Measurements from ENCODE around the gene ABTB2. TPM values are rescaled to one million over a fixed set of nuclear protein-coding genes. Genes with fewer than 3 reads are reported as not detected.
A peak's percentile ranks its signal among the peaks of the same experiment; 100 is the strongest.

The ABTB2 gene
- total RNA-seq, 1 donor from 2014 or later: 72.8 TPM

DNA sequence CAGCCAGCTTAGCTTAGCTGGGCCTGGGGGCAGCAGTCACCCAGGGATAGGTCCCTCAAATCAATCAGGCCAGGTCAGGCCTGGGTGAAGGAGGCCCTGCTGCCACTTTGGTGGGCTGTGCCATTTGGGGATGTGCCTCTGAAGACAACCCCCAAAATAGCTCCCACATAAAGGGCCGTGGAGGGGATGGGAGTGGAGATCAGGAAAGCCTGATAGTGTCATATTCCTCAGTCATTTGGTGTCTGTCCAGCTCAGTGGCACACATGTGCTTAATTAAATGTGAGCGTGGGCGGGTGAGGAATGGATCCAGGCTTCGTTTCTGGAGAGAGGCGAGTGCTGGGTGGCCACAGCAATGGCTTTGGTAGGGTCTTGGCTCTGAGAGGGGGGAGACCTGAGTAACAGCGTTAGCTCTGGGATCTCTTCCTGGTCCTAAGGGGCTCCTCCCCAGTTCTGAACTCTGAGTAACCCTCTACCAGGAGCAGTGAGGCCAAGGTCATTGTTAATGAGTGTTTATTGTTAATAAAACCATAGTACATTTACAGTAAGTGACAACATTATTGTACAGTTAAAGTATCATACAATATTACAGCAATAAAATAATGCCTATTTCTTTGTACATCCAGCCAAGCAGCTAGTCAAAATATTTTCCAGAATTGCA lies 207.2 kb downstream of the ABTB2 start:
- Mint-ChIP-seq H3K4me3 (ENCODE audit: unreplicated experiment) (no peak overlapping the region), H3K4me1 (ENCODE audit: unreplicated experiment) (peaks cover 13% of the 10 kb centered on the region), H3K27ac (ENCODE audit: unreplicated experiment) (no peak overlapping the region), H3K9me3 (ENCODE audit: unreplicated experiment) (no peaks in the 10 kb centered on the region), H3K36me3 (ENCODE audit: low read depth, unreplicated experiment) (peaks cover 47% of the 10 kb centered on the region), H3K27me3 (ENCODE audit: unreplicated experiment) (peaks cover 14% of the 10 kb centered on the region)
- DNase-seq (ENCODE audit: low spot score): no peak
- TF ChIP-seq, protein P1, sequence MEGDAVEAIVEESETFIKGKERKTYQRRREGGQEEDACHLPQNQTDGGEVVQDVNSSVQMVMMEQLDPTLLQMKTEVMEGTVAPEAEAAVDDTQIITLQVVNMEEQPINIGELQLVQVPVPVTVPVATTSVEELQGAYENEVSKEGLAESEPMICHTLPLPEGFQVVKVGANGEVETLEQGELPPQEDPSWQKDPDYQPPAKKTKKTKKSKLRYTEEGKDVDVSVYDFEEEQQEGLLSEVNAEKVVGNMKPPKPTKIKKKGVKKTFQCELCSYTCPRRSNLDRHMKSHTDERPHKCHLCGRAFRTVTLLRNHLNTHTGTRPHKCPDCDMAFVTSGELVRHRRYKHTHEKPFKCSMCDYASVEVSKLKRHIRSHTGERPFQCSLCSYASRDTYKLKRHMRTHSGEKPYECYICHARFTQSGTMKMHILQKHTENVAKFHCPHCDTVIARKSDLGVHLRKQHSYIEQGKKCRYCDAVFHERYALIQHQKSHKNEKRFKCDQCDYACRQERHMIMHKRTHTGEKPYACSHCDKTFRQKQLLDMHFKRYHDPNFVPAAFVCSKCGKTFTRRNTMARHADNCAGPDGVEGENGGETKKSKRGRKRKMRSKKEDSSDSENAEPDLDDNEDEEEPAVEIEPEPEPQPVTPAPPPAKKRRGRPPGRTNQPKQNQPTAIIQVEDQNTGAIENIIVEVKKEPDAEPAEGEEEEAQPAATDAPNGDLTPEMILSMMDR (IDR thresholded peaks at IDR 0.05; ENCODE audit: unreplicated experiment): no peak

DNA sequence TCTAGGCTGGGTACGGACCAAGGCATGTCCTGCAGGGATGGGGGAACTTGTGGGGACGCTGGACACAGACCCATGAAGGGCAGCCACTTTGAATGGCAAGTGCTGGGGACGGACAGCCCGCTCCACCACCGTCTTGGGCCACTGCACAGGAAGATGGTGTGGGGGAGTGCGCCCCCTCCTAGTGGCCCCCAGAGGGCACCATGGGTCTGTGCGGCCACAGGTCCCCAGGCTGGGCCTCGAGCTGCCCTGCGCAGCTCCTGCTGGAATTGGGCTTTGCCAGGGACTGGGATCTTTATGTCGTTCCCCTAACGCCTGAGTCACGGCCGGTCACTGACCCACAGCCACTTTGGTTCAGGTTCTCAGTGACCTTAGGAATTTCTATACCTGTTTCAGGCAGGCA lies 208.0 kb downstream of the ABTB2 start:
- Mint-ChIP-seq H3K4me3 (ENCODE audit: unreplicated experiment) (no peak overlapping the region), H3K27me3 (ENCODE audit: unreplicated experiment) (peaks cover 15% of the 10 kb centered on the region), H3K27ac (ENCODE audit: unreplicated experiment) (no peak overlapping the region), H3K9me3 (ENCODE audit: unreplicated experiment) (no peaks in the 10 kb centered on the region), H3K4me1 (ENCODE audit: unreplicated experiment) (peaks cover 13% of the 10 kb centered on the region), H3K36me3 (ENCODE audit: low read depth, unreplicated experiment) (peaks cover 51% of the 10 kb centered on the region)
- TF ChIP-seq, protein P1 (IDR thresholded peaks at IDR 0.05; ENCODE audit: unreplicated experiment): no peak
- peak; percentile 20 for DNase-seq (ENCODE audit: low spot score)

DNA sequence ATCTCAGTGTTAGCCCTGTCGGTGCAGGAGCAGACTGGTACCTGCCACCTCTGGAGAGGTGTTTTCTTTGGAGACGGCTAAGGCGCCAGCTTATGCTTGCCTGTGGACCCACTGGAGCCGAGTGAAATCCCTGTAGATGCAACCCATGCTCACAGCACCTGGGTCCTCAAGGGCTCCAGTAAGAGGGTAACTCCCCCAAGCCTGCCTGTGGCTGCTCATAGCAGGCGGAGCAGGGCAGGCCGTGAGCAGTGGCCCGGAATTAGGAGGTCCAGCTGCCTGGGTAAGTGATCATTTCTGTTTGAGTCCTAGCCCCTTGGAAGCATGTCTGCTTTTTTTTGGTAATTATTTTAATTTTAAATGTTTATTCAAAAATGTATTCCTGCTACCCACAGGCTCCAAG lies 208.5 kb downstream of the ABTB2 start:
- Mint-ChIP-seq H3K27ac (ENCODE audit: unreplicated experiment) (no peak overlapping the region), H3K36me3 (ENCODE audit: low read depth, unreplicated experiment) (peaks cover 51% of the 10 kb centered on the region), H3K4me1 (ENCODE audit: unreplicated experiment) (peaks cover 13% of the 10 kb centered on the region), H3K27me3 (ENCODE audit: unreplicated experiment) (peaks cover 15% of the 10 kb centered on the region), H3K4me3 (ENCODE audit: unreplicated experiment) (no peak overlapping the region), H3K9me3 (ENCODE audit: unreplicated experiment) (no peaks in the 10 kb centered on the region)
- TF ChIP-seq, protein P1 (IDR thresholded peaks at IDR 0.05; ENCODE audit: unreplicated experiment): no peak
- no peak for DNase-seq (ENCODE audit: low spot score)

DNA sequence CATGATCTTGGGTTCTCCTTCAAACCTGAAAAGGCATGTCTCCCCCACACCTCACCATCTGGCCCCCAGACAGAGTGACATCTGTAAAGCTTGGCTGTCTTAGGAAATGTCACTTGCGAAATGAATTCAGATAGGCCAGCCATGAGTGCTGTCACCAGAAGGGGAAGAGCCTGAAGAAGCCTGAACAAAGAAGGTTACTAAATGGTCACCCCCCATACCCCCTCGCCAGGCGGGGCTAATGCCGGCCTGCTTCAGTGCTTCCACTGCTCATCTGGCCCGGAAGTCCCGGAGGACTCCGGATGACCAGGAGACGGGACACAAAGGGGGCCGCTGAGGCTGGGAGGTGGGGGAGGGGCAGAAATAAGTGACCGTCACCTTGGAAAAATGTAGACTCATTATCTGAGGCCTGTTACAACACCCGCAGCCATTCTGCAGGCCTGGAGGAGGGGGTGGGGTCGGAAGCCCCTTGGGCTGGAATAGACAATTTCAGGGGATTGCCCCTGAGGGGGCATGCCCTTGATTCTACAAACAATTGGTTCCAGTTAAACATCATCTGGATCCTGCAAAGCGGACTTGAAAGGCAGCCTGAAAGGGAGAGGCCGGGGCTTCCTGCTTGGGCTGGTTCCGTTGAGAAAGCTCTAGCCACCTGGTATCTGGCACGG lies 209.2 kb downstream of the ABTB2 start:
- H3K27ac Mint-ChIP-seq (ENCODE audit: unreplicated experiment): no peak overlapping the region

More for the DNA sequence above, 209.2 kb downstream of the ABTB2 start:
- Mint-ChIP-seq H3K4me1 (ENCODE audit: unreplicated experiment) (peaks cover 11% of the 10 kb centered on the region), H3K36me3 (ENCODE audit: low read depth, unreplicated experiment) (peaks cover 49% of the 10 kb centered on the region), H3K27me3 (ENCODE audit: unreplicated experiment) (peaks cover 13% of the 10 kb centered on the region), H3K9me3 (ENCODE audit: unreplicated experiment) (no peaks in the 10 kb centered on the region), H3K4me3 (ENCODE audit: unreplicated experiment) (no peak overlapping the region)
- no peak for DNase-seq (ENCODE audit: low spot score)
- TF ChIP-seq, protein P1 (IDR thresholded peaks at IDR 0.05; ENCODE audit: unreplicated experiment): no peak
